NCI-H1048 (cell line): ENCODE results near the gene MTCP1.

Experiments
- DNase-seq: peaks from one replicate; lab custom pipeline; 2025; lab: John Stamatoyannopoulos, UW

The MTCP1 gene

GRCh38 chrX:155053656-155054055 is 17.3 kb downstream of the MTCP1 start:
- no peak for DNase-seq

- no peak for DNase-seq
Observed at GRCh38 chrX:155052738-155053498, 18.0 kb downstream of the MTCP1 start.

DNA sequence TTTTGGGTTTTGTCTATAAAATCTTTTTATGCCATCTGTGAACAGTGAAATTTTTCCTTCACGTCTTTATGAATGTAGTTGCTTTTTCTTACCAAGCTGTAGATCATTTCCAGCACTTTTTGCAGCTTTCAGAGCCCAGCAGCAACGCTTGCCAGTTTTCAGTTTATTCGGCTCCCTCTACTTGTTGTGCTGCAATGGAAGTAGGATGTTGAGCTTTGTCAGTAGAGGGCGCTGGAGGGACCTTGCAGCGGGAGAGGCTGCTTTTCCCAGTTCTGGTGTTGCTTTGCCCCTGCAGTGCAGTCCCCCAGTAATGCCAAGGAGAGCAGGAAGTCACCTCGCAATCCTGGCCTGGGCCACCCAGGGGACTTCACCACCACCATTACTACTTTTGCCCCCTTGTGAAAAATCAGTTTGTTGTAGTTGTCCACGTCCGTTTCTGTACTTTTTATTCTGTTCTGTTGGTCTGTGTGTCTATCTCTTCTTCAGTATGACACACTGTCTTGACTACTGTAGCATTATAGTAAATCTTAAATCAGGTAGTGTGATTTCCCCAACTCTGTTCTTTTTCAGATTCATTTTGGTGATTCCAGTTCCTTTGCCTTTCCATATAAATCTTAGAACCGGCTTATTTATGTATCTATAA is 21.8 kb downstream of the MTCP1 start:
- no peak for DNase-seq

GRCh38 chrX:155046811-155047528 is 24.0 kb downstream of the MTCP1 start:
- DNase-seq: no peak

GRCh38 chrX:155046129-155046810 is 24.7 kb downstream of the MTCP1 start:
- DNase-seq: no peak

GRCh38 chrX:155035688-155036087 is 35.2 kb downstream of the MTCP1 start:
- no peak for DNase-seq

GRCh38 chrX:155031657-155032056 is 39.3 kb downstream of the MTCP1 start:
- DNase-seq: no peak

- DNase-seq: no peak
Observed at GRCh38 chrX:155028877-155029291, 42.1 kb downstream of the MTCP1 start.

GRCh38 chrX:155028129-155028528 is 42.8 kb downstream of the MTCP1 start:
- no peak for DNase-seq

GRCh38 chrX:155027509-155028066 is 43.3 kb downstream of the MTCP1 start:
- DNase-seq: no peak

DNA sequence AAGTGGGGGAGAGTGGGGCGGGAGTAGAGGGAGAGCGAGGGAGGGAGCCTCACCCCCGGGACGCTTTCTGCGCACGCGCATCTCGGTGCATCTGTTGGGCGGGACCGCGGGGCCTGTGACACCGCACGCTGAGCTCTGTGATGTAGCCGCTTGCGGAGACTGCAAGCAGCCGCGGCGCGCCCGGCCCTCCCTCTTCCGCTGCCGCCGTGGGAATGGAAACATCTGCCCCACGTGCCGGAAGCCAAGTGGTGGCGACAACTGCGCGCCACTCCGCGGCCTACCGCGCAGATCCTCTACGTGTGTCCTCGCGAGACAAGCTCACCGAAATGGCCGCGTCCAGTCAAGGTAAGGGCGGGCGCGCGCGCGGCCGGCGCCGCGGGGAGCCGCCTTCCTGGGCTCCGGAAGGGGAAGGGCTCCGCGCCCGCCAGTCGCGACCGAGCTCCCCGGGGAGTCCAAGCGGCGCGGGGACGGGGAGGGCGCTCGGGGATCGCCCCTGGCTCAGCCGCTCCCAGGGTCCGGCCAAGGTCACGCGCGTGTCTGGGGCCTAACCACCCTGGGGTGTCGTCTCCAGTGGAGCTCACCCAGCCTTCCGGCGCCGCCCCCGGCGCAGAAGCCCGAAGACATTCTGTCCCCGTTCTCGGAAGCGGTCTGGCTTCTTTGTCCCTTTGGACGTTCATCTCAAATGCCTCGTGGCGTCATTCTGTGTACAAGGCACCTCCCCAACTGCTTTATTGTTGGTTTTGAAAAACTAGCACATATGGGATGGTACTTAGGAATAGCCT is 44.0 kb downstream of the MTCP1 start, which contains the start of gene FUNDC2:
Gene FUNDC2 (plus strand): TSS at position 118 of the 782 bp plus-strand sequence. CDS start 95 bp downstream, at position 213.
- peak; percentile 60 for DNase-seq

GRCh38 chrX:155026420-155026726 is 44.6 kb downstream of the MTCP1 start:
- DNase-seq: no peak

GRCh38 chrX:155023907-155024833 is 46.8 kb downstream of the MTCP1 start:
- DNase-seq: no peak

DNA sequence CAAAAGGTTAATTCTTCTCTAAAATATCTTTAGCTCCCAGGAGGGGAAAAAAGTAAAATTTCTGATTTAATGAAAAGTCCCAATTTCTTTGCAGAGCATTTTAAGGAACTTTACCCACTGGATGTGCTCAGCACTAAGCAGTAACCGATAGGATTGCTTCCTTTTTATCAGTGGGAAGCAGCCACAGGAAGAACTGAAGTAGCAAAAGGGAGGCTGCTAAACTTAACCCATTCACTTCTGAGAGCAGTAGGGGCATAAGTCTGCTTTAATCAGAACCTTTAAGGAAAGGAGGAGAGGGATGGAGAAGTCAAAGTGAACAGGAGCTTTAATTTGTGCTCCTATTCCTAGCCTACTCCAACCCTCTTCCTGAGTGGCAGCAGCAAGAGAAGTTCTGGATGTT is 48.4 kb downstream of the MTCP1 start, which contains the start of gene F8:
Gene F8 (minus strand): TSS at position 139 of the 400 bp plus-strand sequence. CDS start 171 bp downstream, outside the sequence.
- no peak for DNase-seq

GRCh38 chrX:155020591-155020990 is 50.3 kb downstream of the MTCP1 start:
- no peak for DNase-seq
